ENCODE data around the gene MDM1. TPM values are rescaled to one million over a fixed set of nuclear protein-coding genes. Genes with fewer than 3 reads are reported as not detected.

MDM1 gene
- total RNA-seq, 1 experiment from 2014 or later = 10.0 TPM

DNA sequence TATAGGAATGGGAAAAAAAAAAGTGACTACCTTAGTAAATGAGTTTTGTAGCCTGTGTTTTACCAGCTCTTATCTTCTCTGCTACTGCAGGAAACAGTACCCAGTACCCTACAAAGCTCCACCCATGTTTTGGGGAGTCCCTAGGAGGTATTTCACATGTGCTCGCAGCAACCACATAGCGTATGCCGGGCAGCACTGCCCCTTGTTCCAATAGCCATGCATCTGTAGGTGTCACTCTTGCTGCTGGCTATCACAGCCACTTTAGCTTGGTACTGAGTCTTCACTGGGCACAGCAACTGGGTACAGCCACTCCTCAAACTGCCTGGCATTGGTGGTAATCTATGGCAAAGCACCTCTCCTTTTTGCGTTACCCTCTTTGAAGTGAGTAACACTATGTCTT lies 2.0 kb upstream of the MDM1 start:
- peak; percentile 23; the same call in 1 of the 2 replicates for ATAC-seq
- POLR2A ChIA-PET = no interaction called here

More for the DNA sequence above, 2.0 kb upstream of the MDM1 start:
- DNase-seq (ENCODE audit: low read depth, low spot score) = no peak
- TF ChIP-seq, protein P1, sequence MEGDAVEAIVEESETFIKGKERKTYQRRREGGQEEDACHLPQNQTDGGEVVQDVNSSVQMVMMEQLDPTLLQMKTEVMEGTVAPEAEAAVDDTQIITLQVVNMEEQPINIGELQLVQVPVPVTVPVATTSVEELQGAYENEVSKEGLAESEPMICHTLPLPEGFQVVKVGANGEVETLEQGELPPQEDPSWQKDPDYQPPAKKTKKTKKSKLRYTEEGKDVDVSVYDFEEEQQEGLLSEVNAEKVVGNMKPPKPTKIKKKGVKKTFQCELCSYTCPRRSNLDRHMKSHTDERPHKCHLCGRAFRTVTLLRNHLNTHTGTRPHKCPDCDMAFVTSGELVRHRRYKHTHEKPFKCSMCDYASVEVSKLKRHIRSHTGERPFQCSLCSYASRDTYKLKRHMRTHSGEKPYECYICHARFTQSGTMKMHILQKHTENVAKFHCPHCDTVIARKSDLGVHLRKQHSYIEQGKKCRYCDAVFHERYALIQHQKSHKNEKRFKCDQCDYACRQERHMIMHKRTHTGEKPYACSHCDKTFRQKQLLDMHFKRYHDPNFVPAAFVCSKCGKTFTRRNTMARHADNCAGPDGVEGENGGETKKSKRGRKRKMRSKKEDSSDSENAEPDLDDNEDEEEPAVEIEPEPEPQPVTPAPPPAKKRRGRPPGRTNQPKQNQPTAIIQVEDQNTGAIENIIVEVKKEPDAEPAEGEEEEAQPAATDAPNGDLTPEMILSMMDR (IDR thresholded peaks at IDR 0.05 in 2 of 3, conservative IDR thresholded peaks at IDR 0.05 in 1 of 3; ENCODE audit: borderline replicate concordance in 1 of 3, insufficient read depth in 1 of 3, low read depth in 2 of 3, low read length in 2 of 3) = peak in 2 of 3 experiments; percentile 18 to 20; a peak in 2 of 6 replicates
- TF ChIP-seq RAD21 (IDR thresholded peaks at IDR 0.05; ENCODE audit: low read depth) (peak; percentile 68), ELF1 (IDR thresholded peaks at IDR 0.05; ENCODE audit: borderline replicate concordance, low read depth) (no peak)
- TF ChIP-seq, protein P2, sequence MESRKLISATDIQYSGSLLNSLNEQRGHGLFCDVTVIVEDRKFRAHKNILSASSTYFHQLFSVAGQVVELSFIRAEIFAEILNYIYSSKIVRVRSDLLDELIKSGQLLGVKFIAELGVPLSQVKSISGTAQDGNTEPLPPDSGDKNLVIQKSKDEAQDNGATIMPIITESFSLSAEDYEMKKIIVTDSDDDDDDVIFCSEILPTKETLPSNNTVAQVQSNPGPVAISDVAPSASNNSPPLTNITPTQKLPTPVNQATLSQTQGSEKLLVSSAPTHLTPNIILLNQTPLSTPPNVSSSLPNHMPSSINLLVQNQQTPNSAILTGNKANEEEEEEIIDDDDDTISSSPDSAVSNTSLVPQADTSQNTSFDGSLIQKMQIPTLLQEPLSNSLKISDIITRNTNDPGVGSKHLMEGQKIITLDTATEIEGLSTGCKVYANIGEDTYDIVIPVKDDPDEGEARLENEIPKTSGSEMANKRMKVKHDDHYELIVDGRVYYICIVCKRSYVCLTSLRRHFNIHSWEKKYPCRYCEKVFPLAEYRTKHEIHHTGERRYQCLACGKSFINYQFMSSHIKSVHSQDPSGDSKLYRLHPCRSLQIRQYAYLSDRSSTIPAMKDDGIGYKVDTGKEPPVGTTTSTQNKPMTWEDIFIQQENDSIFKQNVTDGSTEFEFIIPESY (IDR thresholded peaks at IDR 0.05; ENCODE audit: extremely low read depth, insufficient replicate concordance, low read length) = no peak
- ChIA-PET RAD21 (ENCODE audit: low non-redundant PET in 1 of 2, low total read pairs in 2 of 2, uncharacterized antibody in 2 of 2, unreplicated experiment in 2 of 2) (no interaction called here), CTCF (interaction anchor here (1.0 kb wide), 1 partner anchor 474 kb away, joined by 3 read pairs; the partner anchor contains the start of gene MDM2)
- no peaks in the 10 kb centered on the region for H3K9me2 ChIP-seq (ENCODE audit: insufficient read depth)
- no peaks in the 10 kb centered on the region for H3K27me3 ChIP-seq (ENCODE audit: insufficient read depth, low read length)
- H3K9ac ChIP-seq (ENCODE audit: low read length) = no peak overlapping the region
- H3K36me3 ChIP-seq (ENCODE audit: control insufficient read depth in 1 of 2, insufficient read depth in 2 of 2, low read length in 2 of 2) = no peaks in the 10 kb centered on the region
- peak overlapping the region; percentile 49 for H2AFZ ChIP-seq (ENCODE audit: low read depth, low read length, poor library complexity, severe bottlenecking)
- no TSS peak for BruUV-seq (replicated peaks)
- H3K9me3 ChIP-seq (ENCODE audit: control insufficient read depth in 1 of 2, insufficient read depth in 1 of 2, low read depth in 1 of 2, low read length in 2 of 2) = no peaks in the 10 kb centered on the region
- no peaks in the 10 kb centered on the region for H3K79me2 ChIP-seq (ENCODE audit: insufficient read depth, low read length)
- no peak overlapping the region for H3K4me2 ChIP-seq (ENCODE audit: low read length)
- no peak overlapping the region for H3K4me3 ChIP-seq (replicated peaks in 1 of 2; ENCODE audit: low read depth in 1 of 2, low read length in 2 of 2)
- H3K27ac ChIP-seq (ENCODE audit: low read depth, low read length) = no peak overlapping the region
- intact Hi-C loops (cut with micrococcal nuclease) = loop anchor here (5.0 kb wide), 1 partner anchor 473 kb away; the partner anchor contains the start of gene MDM2
- no peaks in the 10 kb centered on the region for H4K20me1 ChIP-seq (ENCODE audit: insufficient read depth)
- peaks cover 7 to 13% of the 10 kb centered on the region in 2 experiments for H3K4me1 ChIP-seq (ENCODE audit: control insufficient read depth in 1 of 2, insufficient read depth in 2 of 2, low read length in 2 of 2)
